Measurements from ENCODE around the gene EML1. TPM values are rescaled to one million over a fixed set of nuclear protein-coding genes. Genes with fewer than 3 reads are reported as not detected.

EML1 gene
- total RNA-seq, 1 donor from 2014 or later: 29.9 TPM

DNA sequence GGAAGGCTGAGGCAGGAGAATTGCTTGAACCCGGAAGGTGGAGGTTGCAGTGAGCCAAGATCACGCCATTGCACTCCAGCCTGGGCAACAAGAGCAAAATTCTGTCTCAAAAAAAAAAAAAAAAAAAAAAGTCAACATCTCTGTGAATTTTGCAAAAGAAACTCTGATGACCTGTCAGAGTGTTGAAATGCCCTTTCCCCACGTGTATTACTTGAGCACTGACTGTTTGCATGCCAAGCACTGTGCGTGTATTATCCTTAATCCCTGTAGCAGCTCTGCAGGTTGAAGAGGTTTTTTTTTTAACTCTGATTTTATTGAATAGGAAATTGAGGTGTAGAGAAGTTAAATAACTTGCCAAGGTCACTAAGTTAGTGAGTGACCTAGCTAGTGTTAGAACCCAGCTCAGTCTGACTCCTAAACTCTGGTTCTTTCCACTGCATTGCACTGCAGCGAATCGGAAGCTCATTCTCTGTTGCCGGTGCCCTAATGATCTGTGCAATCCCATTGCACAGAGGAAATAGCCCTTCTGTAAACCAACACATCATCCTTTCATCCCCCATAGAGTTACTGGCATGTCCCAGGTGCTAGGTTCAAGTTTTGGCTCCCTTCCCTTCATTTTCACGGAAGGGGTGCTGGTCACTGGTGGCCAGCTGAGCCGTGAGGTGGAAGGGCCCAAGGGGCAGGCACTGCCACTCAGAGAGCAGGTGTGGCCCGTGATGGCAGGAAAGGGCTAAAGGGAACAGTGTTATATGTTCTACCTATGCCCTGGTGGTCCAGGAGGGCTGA lies 122.3 kb downstream of the EML1 start:
- intact Hi-C loops (cut with DNase I): no loop called here

DNA sequence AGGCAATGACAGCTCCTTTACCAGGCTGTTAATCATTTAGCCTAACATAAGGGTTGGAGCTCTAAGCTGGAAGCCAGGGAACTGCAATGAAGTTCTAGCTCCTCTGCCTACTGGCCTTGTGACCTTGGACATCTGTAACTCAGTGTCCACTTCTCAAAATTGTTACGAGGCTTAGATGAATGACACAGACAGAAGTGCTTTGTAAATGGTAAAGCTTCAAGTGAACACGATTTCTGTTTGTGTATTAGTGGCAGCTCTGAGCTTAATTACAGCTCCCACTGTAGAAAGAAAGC lies 122.8 kb downstream of the EML1 start:
- DNase-seq (ENCODE audit: low spot score): no peak
- intact Hi-C loops (cut with DNase I): no loop called here

More for the DNA sequence above, 122.3 kb downstream of the EML1 start:
- DNase-seq (ENCODE audit: low spot score): no peak

DNA sequence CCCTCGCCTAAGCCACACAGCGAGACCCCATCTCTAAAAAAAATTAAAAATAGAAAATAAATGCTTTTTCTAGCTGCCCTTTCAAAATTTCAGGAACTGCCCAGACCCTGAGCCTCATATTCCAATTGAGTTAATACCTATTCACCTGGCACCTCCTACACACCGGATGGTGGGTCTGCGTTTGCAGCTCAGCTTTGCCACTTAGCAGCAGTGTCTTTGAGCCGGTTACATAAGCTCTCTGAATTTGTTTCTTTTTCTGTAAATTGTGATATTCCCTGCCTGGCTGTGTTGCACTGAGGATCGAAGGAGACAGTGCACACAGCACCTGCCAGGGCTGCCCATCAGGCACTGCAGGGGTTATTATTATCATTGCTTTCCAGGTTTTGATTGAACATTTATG lies 125.6 kb downstream of the EML1 start:
- intact Hi-C loops (cut with DNase I): no loop called here
- no peak for DNase-seq (ENCODE audit: low spot score)

DNA sequence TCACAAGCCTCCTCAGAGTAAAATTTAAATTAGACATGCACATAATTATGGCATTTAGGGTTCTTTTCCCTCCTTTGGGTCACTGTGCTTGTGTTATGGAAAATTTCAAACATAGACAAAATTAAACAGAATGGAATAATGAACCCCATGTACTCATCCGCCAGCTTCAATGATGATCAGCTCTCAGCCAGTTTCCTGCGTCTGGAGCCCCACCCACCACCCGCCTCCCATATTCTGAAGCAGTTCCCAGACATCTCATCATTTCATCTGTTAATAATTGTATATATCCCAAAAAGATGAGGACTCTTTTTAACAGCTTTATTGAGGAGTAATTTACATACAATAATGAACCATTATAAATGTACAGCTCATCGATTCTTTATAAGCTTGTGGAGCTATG lies 128.2 kb downstream of the EML1 start:
- intact Hi-C loops (cut with DNase I): no loop called here
- no peak for DNase-seq (ENCODE audit: low spot score)

DNA sequence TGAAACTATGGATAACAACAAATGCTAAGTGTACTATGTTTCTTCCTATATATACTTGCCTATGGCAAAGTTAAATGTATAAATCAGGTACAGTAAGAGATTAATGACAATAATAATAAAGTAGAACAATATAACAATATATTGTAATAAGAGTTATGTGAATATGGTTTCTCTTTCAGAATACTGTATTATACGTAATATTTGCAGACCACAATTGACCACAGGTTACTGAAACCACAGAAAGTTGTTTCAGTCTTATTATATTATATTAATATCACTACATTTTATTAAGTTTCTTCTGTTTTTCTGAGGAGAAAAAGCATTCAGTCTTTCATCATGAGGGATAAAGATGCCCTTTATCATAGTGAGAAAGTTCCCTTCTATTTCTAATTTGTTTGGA lies 131.2 kb downstream of the EML1 start:
- intact Hi-C loops (cut with DNase I): no loop called here
- no peak for DNase-seq (ENCODE audit: low spot score)

DNA sequence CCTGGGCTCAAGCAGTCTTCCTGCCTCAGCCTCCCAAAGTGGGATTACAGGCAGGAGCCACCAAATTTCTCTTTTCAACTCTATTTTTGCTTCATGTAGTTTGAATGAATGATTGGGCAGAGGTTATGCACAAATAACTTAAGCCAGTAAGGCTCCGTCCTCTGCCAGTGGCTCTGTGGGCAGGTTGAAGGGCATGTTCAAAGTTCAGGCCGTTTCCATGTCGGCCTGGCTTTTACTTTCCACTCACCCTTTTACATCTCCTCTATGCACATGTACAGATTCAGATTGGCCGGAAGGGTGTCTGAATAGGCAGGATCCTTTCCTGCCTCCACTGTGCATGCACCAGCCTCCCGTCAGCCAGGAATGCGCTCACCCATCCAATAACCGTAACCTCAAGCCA lies 132.3 kb downstream of the EML1 start:
- intact Hi-C loops (cut with DNase I): no loop called here
- DNase-seq (ENCODE audit: low spot score): peak; percentile 12

DNA sequence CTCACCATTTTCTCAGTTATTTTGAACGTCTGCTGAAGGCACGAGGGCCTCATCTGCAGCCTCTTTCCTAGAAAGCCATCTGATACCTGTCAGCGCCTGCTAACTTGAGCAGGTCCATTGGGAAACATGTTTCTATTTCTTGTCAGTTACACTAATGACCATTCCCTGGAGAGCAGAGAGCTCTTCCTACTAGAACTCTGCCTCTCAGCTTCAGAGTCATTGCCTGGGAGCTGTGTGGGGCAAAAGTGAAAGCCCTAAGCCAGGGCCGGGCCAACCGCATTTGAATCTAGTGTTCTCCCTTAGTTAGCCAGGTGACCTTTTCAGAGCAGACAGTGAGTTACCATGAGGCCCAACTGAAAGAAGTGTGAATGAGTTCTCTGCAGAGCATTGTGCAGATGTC lies 135.8 kb downstream of the EML1 start:
- intact Hi-C loops (cut with DNase I): no loop called here
- DNase-seq (ENCODE audit: low spot score): no peak

DNA sequence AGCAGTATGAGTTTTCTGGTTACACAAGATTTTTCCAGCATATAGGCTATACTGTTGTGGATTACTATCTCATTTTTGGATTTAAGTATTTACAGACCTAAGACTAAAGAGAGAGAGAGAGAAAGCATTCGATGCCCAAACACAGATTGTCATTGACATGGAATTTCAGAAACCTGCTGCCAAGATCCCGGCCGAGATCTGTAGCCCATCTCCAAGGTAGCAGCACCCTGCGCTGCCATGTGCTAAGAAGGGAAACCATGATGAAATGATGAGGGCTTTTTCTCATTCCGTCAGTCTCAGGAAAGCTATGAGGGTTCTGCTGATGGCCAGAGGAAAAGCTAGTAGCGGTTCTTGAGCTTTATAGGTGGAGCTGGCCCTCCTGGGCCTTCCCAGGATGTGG lies 136.4 kb downstream of the EML1 start:
- DNase-seq (ENCODE audit: low spot score): no peak
- intact Hi-C loops (cut with DNase I): no loop called here

DNA sequence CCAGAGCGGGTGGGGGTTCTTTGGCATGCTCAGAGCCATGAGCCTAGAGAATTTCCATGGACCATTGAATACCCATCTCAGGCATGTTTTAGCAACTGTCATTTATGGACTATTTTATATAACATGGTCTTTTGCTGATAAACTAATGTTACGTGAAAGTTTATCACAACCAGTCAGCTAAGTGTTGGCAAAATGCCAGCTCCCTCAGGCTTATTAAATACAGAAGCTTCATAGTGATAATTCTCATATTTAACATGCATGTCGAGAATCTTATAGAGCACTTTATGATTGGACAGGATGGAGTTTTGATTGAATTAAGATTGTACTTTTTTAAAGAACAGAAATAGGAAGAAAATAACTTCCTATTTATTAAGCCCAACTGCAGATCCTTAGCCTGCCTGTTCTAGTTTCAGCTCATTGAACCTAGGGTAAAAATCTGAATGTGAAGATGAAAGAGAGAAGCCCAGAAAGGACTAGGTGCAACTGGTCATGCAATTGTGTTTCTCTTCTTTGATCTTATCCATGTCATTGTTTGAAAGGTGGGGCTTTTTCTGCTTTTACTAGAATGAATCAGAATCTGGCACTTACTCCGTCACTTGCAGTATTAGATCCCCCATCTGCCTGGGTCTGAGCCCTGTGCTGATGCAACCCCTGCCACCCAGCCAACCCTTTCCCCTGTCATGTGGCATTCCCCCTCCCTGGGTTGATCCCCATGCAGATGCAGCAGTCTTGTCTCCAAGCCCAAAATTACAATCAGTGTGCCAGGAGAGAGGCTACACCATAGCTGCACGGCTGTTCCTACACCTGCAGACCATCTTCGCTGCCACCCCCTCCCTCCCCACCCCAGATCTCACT lies 137.4 kb downstream of the EML1 start:
- intact Hi-C loops (cut with DNase I): no loop called here
- no peak for DNase-seq (ENCODE audit: low spot score)

DNA sequence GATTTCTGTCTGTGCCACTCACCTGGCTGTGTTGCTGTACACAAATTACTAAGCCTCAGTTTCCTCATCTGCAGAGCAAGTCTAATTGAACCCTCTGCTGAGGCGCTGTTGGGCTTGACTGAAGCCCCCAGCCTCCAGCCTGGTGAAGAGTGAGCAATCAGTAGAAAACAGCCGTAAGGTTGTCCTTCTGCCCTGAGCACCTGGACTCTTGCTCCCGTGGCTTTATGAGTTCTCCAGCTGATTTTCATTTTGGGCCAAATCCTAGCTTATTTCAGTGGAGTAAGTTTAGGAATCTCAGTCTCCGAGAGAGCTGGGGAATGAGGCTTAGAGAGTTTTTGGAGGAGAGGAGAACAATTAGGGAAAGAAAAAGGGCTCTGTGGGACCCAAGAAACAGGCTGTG lies 138.1 kb downstream of the EML1 start:
- intact Hi-C loops (cut with DNase I): no loop called here
- DNase-seq (ENCODE audit: low spot score): no peak

DNA sequence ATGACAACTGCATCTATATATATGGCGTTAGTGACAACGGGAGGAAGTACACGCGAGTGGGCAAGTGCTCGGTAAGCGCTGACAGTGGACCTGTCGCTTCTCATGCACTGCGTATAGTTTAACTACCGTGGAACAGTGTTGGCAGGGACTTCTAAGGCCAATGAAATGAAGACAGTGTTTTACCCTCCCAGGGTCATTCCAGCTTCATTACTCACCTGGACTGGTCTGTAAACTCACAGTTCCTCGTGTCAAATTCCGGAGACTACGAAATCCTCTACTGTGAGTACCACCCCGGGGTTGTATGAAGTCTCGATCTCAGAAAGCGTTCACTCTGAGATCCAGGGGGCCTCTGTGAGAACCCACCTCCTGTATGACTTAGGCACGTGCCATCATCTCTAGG lies 142.8 kb downstream of the EML1 start:
- no peak for DNase-seq (ENCODE audit: low spot score)
- intact Hi-C loops (cut with DNase I): no loop called here

DNA sequence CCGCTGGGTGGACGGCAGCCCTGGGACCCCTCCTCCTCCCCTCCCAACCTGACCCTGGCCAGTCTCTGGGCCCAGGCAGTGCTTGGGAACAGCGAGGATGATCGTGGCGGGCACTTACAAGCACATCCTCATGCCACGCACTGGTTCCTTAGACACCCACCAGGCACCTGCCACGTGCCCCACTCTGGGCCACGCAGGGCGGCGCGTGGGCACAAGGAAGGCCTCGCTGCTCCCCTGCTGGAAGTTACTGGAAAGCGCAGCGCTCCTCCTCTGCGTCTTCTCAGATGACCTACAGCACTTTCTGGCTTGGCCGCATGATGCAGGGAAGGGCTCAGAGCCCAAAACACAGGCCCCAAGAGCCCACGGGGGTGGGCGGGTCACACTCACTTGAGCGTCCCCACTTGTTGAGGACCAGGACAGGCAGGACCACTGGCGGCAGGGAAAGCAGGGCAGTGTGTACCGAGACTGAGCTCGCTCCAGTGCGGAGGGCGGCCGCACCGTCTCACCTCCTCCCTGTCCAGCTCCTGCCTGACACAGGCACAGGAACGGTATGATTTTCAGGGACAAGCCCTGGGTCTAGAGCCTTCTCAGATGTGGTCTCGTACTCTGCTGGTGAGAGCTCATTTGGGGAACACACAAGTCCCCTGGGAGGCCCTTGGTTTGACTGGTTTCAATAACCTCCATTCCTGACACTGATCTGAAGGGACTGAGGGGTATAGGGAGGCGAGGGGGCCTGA lies 143.7 kb downstream of the EML1 start:
- DNase-seq (ENCODE audit: low spot score): no peak
- intact Hi-C loops (cut with DNase I): no loop called here

DNA sequence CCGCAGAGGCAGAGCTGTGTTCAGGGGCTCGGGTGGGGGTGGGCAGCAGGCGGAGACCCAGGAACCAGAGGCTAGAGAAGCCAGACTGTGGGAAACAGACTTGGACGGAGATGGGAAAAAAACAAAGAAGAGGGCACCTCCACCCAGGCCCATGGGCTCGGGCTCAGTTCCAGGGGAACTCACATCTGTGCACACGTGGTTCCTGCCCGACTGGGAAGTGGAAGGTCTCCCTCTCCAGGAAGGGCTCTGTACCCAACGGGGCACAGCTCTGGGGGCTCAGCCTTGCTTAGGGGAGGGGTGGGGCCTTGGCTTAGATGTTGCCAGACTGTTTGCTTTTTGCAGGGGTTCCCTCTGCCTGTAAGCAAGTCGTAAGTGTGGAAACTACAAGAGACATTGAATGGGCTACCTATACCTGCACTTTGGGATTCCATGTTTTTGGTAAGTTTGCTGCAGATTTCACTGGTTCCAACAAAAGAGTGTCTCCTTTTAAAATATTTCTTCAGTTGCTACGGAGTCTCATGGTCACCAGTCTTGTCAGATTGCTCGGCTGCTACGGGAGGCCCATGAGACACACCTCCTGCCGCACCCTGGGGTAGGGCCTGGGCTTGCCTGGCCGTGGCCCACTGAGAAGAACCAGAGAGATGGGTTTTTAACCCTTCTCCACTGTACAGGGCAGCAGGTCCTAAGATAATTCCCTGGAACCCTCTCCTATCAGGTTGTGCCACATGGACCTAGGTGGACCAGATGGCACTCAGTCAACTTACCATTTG lies 144.4 kb downstream of the EML1 start:
- DNase-seq (ENCODE audit: low spot score): no peak
- intact Hi-C loops (cut with DNase I): no loop called here

DNA sequence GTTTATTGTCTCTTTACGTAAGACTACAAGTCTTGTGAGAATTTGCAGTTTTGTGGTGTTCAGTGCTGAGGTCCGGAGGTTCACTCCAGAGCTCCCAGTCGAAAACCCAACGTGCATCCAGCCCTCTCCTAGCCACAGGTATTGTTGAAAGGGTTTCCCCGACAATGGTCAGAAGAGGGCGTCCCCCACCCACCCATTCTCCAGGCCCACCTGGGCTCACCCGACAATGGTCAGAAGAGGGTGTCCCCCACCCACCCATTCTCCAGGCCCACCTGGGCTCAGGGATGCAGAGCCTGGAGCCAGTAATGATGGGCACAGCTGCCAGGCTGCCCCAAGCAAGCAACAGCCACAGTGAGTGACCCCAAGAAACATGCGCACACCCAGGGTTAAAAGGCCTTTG lies 145.2 kb downstream of the EML1 start:
- DNase-seq (ENCODE audit: low spot score): no peak
- intact Hi-C loops (cut with DNase I): no loop called here

DNA sequence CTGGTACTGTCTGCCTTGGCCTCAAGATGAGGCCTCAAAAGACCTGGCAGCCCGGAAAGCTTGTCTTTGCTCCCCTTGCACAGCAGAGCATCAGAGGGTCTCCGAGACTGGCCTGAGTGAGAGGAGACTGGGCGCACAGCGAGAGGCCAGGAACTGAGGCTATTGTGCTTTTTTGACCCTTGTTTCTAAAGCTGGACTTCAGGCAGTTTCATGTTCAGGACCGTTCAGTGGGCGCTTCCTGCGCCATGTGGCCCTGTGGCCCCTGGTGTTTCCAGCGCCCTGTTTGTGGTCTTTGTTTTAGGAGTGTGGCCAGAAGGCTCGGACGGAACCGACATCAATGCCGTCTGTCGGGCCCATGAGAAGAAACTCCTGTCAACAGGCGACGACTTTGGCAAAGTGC lies 145.7 kb downstream of the EML1 start:
- intact Hi-C loops (cut with DNase I): no loop called here
- no peak for DNase-seq (ENCODE audit: low spot score)

DNA sequence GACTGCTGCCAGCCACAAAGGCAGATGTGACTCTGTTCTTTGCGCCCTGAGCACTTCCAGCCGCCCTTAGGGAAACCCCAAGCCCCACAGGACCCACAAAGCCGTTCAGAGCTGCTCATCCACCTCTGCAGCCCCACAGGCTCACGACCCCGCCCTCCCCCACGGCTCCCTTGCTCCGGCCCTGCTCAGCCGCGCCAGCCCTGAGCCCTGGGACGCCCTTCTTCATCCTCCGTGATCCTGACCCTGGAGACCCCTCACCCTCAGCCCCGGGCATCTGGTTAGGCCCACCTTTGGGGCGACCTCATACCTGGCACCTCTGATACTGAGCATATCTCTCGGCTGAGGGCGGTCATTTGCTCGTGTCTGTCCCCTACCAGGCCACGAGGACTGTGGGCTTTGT lies 146.2 kb downstream of the EML1 start:
- no peak for DNase-seq (ENCODE audit: low spot score)
- intact Hi-C loops (cut with DNase I): no loop called here

DNA sequence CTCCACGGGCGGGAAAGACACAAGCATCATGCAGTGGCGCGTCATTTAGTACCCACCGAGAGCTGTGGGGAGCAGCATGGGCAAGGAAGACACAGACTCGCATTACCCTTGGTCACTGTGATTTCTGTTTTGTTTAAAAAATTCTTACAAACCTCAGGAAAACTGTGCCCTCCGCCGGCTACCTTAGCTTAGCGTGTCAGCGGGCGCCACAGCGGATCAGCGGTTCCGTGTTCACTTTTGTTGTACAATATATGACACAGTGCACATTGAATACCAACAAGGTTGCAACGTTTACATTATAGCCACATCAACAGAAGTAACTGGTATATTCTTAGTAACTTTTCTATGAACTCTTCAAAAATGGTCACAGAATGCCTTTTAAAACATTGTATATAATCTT lies 146.9 kb downstream of the EML1 start:
- no peak for DNase-seq (ENCODE audit: low spot score)
- intact Hi-C loops (cut with DNase I): no loop called here

DNA sequence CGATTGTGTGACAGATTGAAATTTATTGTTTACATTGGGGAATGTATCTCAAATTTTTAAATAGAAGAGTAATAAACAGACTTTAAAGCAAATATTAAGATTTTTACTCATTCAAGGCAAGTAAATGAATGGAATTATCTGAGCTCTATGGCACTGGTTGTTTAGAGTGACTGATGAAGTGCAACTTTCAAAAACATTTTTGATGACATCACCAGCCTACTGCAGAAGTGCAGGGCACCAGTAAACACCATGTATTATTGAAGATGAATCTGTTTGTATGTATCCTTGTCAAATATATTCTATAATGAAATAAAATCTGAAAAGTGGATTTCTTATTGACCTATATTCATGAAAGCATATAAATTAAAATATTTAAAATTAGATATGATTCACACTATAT lies 148.0 kb downstream of the EML1 start:
- intact Hi-C loops (cut with DNase I): no loop called here
- DNase-seq (ENCODE audit: low spot score): no peak

DNA sequence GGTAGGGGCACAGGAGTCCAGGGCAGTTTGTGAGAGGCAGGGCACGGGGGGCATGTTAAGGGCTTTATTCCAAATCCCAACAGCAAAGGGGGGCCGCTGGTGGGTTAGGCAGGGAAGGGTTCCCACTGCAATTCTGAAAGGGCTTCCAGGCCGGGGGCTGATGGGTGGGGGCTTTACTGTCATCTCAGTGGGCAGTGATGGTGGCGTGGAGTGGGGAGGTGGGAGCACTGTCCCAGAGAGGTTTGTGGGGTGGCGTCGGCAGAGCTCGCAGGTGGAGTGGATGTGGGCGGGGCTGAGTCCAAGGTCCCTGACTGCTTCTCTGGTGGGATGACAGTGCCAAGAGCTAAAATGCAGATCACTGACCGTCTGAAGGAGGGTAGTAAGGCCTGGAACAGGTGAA lies 150.4 kb downstream of the EML1 start:
- intact Hi-C loops (cut with DNase I): no loop called here
- DNase-seq (ENCODE audit: low spot score): no peak

DNA sequence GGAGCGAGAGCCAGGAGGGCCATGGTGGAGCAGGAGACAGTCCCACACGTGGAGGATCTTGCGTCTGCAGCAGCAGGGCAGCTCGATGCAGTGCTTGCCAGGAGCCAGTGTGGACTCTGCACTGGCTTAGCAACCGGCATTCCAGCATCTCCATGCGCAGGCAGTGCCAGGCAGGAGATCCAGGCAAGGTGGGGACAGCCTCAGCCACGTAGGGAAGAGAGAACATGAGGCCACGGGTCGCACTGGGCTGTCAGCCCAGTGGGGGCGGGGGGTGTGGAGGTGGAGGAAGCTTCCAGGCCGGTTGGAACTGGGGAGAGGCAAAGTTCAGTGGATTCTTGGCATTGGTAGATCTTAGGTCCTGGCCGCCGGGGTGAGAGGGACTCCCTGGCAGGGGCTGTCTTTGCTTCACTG lies 151.0 kb downstream of the EML1 start:
- DNase-seq (ENCODE audit: low spot score): no peak
- intact Hi-C loops (cut with DNase I): no loop called here
